ENCODE measurements around the gene VWC2L. TPM values are rescaled to one million over a fixed set of nuclear protein-coding genes. Genes with fewer than 3 reads are reported as not detected.

VWC2L gene
- total RNA-seq, 2 donors from 2014 or later: not detected

- no peak overlapping the region for H3K27ac ChIP-seq
- H3K27me3 ChIP-seq (replicated peaks; ENCODE audit: insufficient read depth): no peaks in the 10 kb centered on the region
- H3K4me3 ChIP-seq: no peak overlapping the region
- H3K9me3 ChIP-seq: no peaks in the 10 kb centered on the region
- intact Hi-C loops (cut with DNase I): no loop called here
- WGBS: 74% methylated on average over 3 of the region's 3 CpGs
- no peaks in the 10 kb centered on the region for H3K4me1 ChIP-seq (replicated peaks)
- DNase-seq (ENCODE audit: low spot score): no peak
- TF ChIP-seq CTCF (IDR thresholded peaks at IDR 0.05) (no peak), POLR2A (IDR thresholded peaks at IDR 0.05) (no peak), POLR2AphosphoS5 (IDR thresholded peaks at IDR 0.05) (no peak)
- H3K36me3 ChIP-seq: no peaks in the 10 kb centered on the region
Observed at GRCh38 chr2:214497489-214497888, 86.6 kb downstream of the VWC2L start.

GRCh38 chr2:214503568-214503967 lies 92.7 kb downstream of the VWC2L start:
- no peak overlapping the region for H3K27ac ChIP-seq
- H3K36me3 ChIP-seq: no peaks in the 10 kb centered on the region
- no peaks in the 10 kb centered on the region for H3K9me3 ChIP-seq
- intact Hi-C loops (cut with DNase I): no loop called here
- no peaks in the 10 kb centered on the region for H3K27me3 ChIP-seq (replicated peaks; ENCODE audit: insufficient read depth)
- TF ChIP-seq POLR2A (IDR thresholded peaks at IDR 0.05) (no peak), POLR2AphosphoS5 (IDR thresholded peaks at IDR 0.05) (no peak), CTCF (IDR thresholded peaks at IDR 0.05) (no peak)
- H3K4me1 ChIP-seq (replicated peaks): no peaks in the 10 kb centered on the region
- 76% methylated on average over 1 of the region's 1 CpG for WGBS
- DNase-seq (ENCODE audit: low spot score): no peak
- no peak overlapping the region for H3K4me3 ChIP-seq

GRCh38 chr2:214504599-214505376 lies 93.9 kb downstream of the VWC2L start:
- 85% methylated on average over 8 of the region's 8 CpGs for whole genome bisulfite sequencing
- Histone ChIP-seq H3K27ac (no peak overlapping the region), H3K27me3 (replicated peaks; ENCODE audit: insufficient read depth) (no peaks in the 10 kb centered on the region), H3K4me3 (no peak overlapping the region), H3K9me3 (no peaks in the 10 kb centered on the region), H3K36me3 (no peaks in the 10 kb centered on the region), H3K4me1 (replicated peaks) (no peaks in the 10 kb centered on the region)
- intact Hi-C loops (cut with DNase I): no loop called here
- TF ChIP-seq CTCF (IDR thresholded peaks at IDR 0.05): no peak
- no peak for TF ChIP-seq POLR2AphosphoS5 (IDR thresholded peaks at IDR 0.05)
- TF ChIP-seq POLR2A (IDR thresholded peaks at IDR 0.05): no peak
- DNase-seq (ENCODE audit: low spot score): no peak

GRCh38 chr2:214507032-214507431 lies 96.2 kb downstream of the VWC2L start:
- no peak for TF ChIP-seq POLR2AphosphoS5 (IDR thresholded peaks at IDR 0.05)
- TF ChIP-seq CTCF (IDR thresholded peaks at IDR 0.05): no peak
- no peak for TF ChIP-seq POLR2A (IDR thresholded peaks at IDR 0.05)
- Histone ChIP-seq H3K27ac (no peak overlapping the region), H3K9me3 (no peaks in the 10 kb centered on the region), H3K27me3 (replicated peaks; ENCODE audit: insufficient read depth) (no peaks in the 10 kb centered on the region), H3K36me3 (no peaks in the 10 kb centered on the region), H3K4me3 (no peak overlapping the region), H3K4me1 (replicated peaks) (no peaks in the 10 kb centered on the region)
- DNase-seq (ENCODE audit: low spot score): no peak
- intact Hi-C loops (cut with DNase I): no loop called here

- no peak for DNase-seq (ENCODE audit: low spot score)
- no peak overlapping the region for H3K4me3 ChIP-seq
- H3K27me3 ChIP-seq (replicated peaks; ENCODE audit: insufficient read depth): no peaks in the 10 kb centered on the region
- no peaks in the 10 kb centered on the region for H3K36me3 ChIP-seq
- intact Hi-C loops (cut with DNase I): no loop called here
- TF ChIP-seq CTCF (IDR thresholded peaks at IDR 0.05) (no peak), POLR2AphosphoS5 (IDR thresholded peaks at IDR 0.05) (no peak), POLR2A (IDR thresholded peaks at IDR 0.05) (no peak)
- H3K9me3 ChIP-seq: no peaks in the 10 kb centered on the region
- 18% methylated on average over 1 of the region's 1 CpG for WGBS
- no peaks in the 10 kb centered on the region for H3K4me1 ChIP-seq (replicated peaks)
- no peak overlapping the region for H3K27ac ChIP-seq
Observed at GRCh38 chr2:214514704-214515103, 103.8 kb downstream of the VWC2L start.

Data from prostate gland (tissue), 2 donors.